ENCODE data around the gene FRY. TPM values are rescaled to one million over a fixed set of nuclear protein-coding genes. Genes with fewer than 3 reads are reported as not detected.

Gene FRY
- total and polyA plus RNA-seq, 11 donors, result 21.6 to 237 (median 165) TPM

DNA sequence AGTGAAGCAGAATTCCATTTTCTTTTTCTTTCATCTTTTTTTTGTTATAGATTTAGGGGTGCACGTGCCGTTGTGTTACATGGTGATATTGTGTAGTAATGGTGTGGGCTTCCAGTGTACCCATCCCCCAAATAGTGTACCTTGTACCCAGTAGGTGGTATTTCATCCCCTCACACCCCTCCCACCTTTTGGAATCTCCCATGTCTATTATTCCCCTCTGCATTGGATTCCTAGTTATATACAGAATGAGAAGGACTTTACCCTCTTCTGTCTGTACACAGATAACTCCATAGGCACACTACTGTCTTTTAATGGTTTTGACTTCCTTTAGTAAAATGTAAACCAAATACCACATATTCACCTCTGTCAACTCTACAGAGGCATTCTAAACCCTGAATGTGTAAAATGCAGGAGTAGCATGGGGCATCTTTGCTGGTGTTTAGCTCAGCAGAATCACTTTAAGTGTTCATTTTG, 28.0 kb downstream of the FRY start:
- Histone ChIP-seq H3K27me3 (no peaks in the 10 kb centered on the region), H3K4me1 (peaks cover 0 to 49% (median 22%) of the 10 kb centered on the region in 12 donors), H3K36me3 (no peaks in the 10 kb centered on the region), H3K9me3 (no peaks in the 10 kb centered on the region), H3K4me3 (no peak overlapping the region), H3K27ac (peak overlapping the region; percentile 3 to 82 (median 76))
- ATAC-seq (peak in 1 of 4 donors; percentile 6), DNase-seq (no peak)
- 90 to 98% (median 93%) methylated on average over 2 of the region's 2 CpGs for WGBS, 4 donors
- intact Hi-C loops (cut with DNase I), result no loop called here
- TF ChIP-seq, protein P1, sequence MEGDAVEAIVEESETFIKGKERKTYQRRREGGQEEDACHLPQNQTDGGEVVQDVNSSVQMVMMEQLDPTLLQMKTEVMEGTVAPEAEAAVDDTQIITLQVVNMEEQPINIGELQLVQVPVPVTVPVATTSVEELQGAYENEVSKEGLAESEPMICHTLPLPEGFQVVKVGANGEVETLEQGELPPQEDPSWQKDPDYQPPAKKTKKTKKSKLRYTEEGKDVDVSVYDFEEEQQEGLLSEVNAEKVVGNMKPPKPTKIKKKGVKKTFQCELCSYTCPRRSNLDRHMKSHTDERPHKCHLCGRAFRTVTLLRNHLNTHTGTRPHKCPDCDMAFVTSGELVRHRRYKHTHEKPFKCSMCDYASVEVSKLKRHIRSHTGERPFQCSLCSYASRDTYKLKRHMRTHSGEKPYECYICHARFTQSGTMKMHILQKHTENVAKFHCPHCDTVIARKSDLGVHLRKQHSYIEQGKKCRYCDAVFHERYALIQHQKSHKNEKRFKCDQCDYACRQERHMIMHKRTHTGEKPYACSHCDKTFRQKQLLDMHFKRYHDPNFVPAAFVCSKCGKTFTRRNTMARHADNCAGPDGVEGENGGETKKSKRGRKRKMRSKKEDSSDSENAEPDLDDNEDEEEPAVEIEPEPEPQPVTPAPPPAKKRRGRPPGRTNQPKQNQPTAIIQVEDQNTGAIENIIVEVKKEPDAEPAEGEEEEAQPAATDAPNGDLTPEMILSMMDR (IDR thresholded peaks at IDR 0.05), result no peak
- no peak for TF ChIP-seq POLR2A (IDR thresholded peaks at IDR 0.05)

GRCh38 chr13:32060401-32060878, 28.9 kb downstream of the FRY start:
- intact Hi-C loops (cut with DNase I), result loop anchor here in 3 of 10 donors (2.0 to 5.0 kb wide), 4 partner anchors 18 to 92 kb away; no protein-coding TSS in a partner anchor
- no peaks in the 10 kb centered on the region for H3K9me3 ChIP-seq
- 33 to 45% (median 39%) methylated on average over 5 of the region's 5 CpGs for WGBS, 4 donors
- peak overlapping the region; percentile 35 to 82 (median 76) for H3K27ac ChIP-seq
- peaks cover 0 to 55% (median 25%) of the 10 kb centered on the region in 12 donors for H3K4me1 ChIP-seq
- TF ChIP-seq POLR2A (IDR thresholded peaks at IDR 0.05), result no peak
- TF ChIP-seq, protein P1 (IDR thresholded peaks at IDR 0.05), result no peak
- ATAC-seq (peak; percentile 93 to 96 (median 94)), DNase-seq (peak in 3 of 5 donors; percentile 27 to 42 (median 36))
- H3K36me3 ChIP-seq, result no peaks in the 10 kb centered on the region
- H3K4me3 ChIP-seq, result peak overlapping the region in 8 of 12 donors; percentile 5 to 51 (median 28)
- H3K27me3 ChIP-seq, result no peaks in the 10 kb centered on the region

- no peaks in the 10 kb centered on the region for H3K27me3 ChIP-seq
- H3K9me3 ChIP-seq, result no peaks in the 10 kb centered on the region
- DNase-seq, result no peak
- peaks cover 0 to 51% (median 20%) of the 10 kb centered on the region in 12 donors for H3K4me1 ChIP-seq
- H3K4me3 ChIP-seq, result peak overlapping the region in 3 of 12 donors; percentile 4 to 51 (median 36)
- intact Hi-C loops (cut with DNase I), result loop anchor here in 3 of 10 donors (1.0 to 5.0 kb wide), 4 partner anchors 40 to 89 kb away; no protein-coding TSS in a partner anchor
- peak overlapping the region in 7 of 12 donors; percentile 9 to 81 (median 40) for H3K27ac ChIP-seq
- WGBS, 4 donors, result 52 to 70% (median 60%) methylated on average over 8 of the region's 8 CpGs
- peaks cover 0 to 3% (median 0%) of the 10 kb centered on the region in 9 donors for H3K36me3 ChIP-seq
- ATAC-seq, result no peak
- TF ChIP-seq POLR2A (IDR thresholded peaks at IDR 0.05), result no peak
- TF ChIP-seq, protein P1 (IDR thresholded peaks at IDR 0.05), result no peak
Observed at GRCh38 chr13:32063619-32064233, 32.2 kb downstream of the FRY start.

Data from heart left ventricle (tissue), 16 donors.